Tibial nerve (tissue), 4 donors: ENCODE measurements around the gene CSKMT.
"Not testable (repeated sequence)": the region's sequence is repeated elsewhere in the genome, so short reads cannot be mapped to it uniquely, and the experiment has no call there.

Experiments used
- CTCF ChIP-seq, 5 experiments: fragments of 200-600 bp in 3 of 5; fragments of 450-650 bp in 2 of 5; sonication (generic) in 3 of 5; IDR thresholded peaks; one replicate each; pipeline ENCODE4 v1.5.1; 2016 to 2019; ENCODE audit warnings: antibody characterized with exemption in 5 of 5, mild to moderate bottlenecking in 3 of 5, moderate library complexity in 2 of 5
- EP300 ChIP-seq, 2 donors: sonication (generic); formaldehyde crosslinking; IDR thresholded peaks; one replicate each; pipeline ENCODE4 v1.6.1; 2017; ENCODE audit warnings: antibody characterized with exemption in 2 of 2, mild to moderate bottlenecking in 1 of 2
- POLR2A ChIP-seq, 2 donors: fragments of 450-650 bp; IDR thresholded peaks; one replicate each; pipeline ENCODE4 v1.6.1; 2017; ENCODE audit warnings: antibody characterized with exemption in 2 of 2, mild to moderate bottlenecking in 2 of 2, moderate library complexity in 2 of 2

GRCh38 chr11:62675415-62675814, 10.3 kb downstream of the CSKMT start:
- not testable (repeated sequence) for TF ChIP-seq CTCF, EP300, POLR2A (IDR thresholded peaks at IDR 0.05)
